Measurements from ENCODE around the gene PRB4. TPM values are rescaled to one million over a fixed set of nuclear protein-coding genes. Genes with fewer than 3 reads are reported as not detected.

Gene PRB4
- total RNA-seq, 1 experiment from 2014 or later: not detected

DNA sequence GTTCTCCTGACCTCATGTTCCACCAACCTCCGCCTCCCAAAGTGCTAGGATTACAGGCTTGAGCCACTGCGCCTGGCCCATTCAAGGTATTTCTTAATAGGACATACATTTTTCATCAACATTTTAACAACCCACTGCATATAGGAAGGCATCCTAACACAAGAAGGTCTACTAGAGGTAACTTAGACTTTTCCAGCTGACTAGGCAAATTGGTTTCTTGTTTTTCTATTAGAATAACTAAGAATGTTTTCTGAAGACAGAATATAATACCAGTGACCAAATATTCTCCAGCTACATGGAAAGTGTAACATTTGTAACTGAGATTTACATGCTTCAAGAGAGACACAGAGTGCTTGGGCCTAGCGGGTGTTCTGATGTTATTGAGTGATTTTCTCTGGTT is 14.2 kb upstream of the PRB4 start:
- Mint-ChIP-seq H3K4me3 (no peak overlapping the region), H3K27me3 (ENCODE audit: low read depth) (no peaks in the 10 kb centered on the region; the same call in 1 of the 2 replicates), H3K27ac (no peak overlapping the region), H3K9me3 (no peaks in the 10 kb centered on the region), H3K36me3 (ENCODE audit: insufficient read depth in 1 of 3, low read depth in 3 of 3) (no peaks in the 10 kb centered on the region), H3K4me1 (no peaks in the 10 kb centered on the region)
- Histone ChIP-seq H4K5ac (ENCODE audit: insufficient read length, low read depth, low read length) (no peak overlapping the region), H2BK12ac (ENCODE audit: insufficient read length, low read depth, low read length) (no peak overlapping the region), H3K18ac (ENCODE audit: insufficient read length, low read depth, low read length) (no peak overlapping the region), H4K91ac (ENCODE audit: insufficient read length, low read depth, low read length) (no peak overlapping the region), H3K14ac (ENCODE audit: insufficient read depth, low read length) (no peak overlapping the region), H2BK20ac (ENCODE audit: low read depth, low read length, poor library complexity, severe bottlenecking) (no peak overlapping the region), H3K4ac (ENCODE audit: low read depth, low read length) (no peak overlapping the region), H3T11ph (ENCODE audit: low read length) (no peak overlapping the region), H4K8ac (replicated peaks; ENCODE audit: insufficient read length, low read depth, low read length) (no peak overlapping the region), H3K9me3 (ENCODE audit: control insufficient read depth, low read depth, low read length) (no peaks in the 10 kb centered on the region), H3K9ac (ENCODE audit: extremely low read depth, insufficient read length, low read length) (no peak overlapping the region), H3K4me1 (ENCODE audit: insufficient read depth, low read length) (no peaks in the 10 kb centered on the region), H2BK5ac (ENCODE audit: insufficient read length, low read length) (no peak overlapping the region), H3K79me2 (ENCODE audit: insufficient read depth, low read length) (no peaks in the 10 kb centered on the region), H2AK5ac (ENCODE audit: insufficient read length, low read length) (no peak overlapping the region), H3K23me2 (ENCODE audit: insufficient read length, low read depth, low read length, poor library complexity, severe bottlenecking) (no peaks in the 10 kb centered on the region), H3K4me2 (ENCODE audit: insufficient read depth, insufficient read length, low read length) (no peak overlapping the region), H2AFZ (ENCODE audit: low read length) (no peak overlapping the region), H3K27me3 (ENCODE audit: insufficient read depth, low read length) (no peaks in the 10 kb centered on the region), H3K23ac (ENCODE audit: insufficient read length, low read depth, low read length) (no peak overlapping the region), H3K79me1 (ENCODE audit: insufficient read depth, low read depth, low read length, poor library complexity, severe bottlenecking) (no peaks in the 10 kb centered on the region), H2BK120ac (ENCODE audit: low read depth, low read length, poor library complexity, severe bottlenecking) (no peak overlapping the region), H2BK15ac (ENCODE audit: low read depth, low read length) (no peak overlapping the region), H3K27ac (ENCODE audit: insufficient read length, low read depth, low read length) (no peak overlapping the region), H4K20me1 (ENCODE audit: control insufficient read depth, insufficient read depth, insufficient read length) (no peaks in the 10 kb centered on the region), H3K56ac (ENCODE audit: insufficient read length, low read depth, low read length) (no peak overlapping the region)
- DNase-seq: no peak
- WGBS (ENCODE audit: extremely low coverage, insufficient read length, low lambda C conversion rate): no CpG with 5 or more reads among the region's 3 CpGs
- TF ChIP-seq, protein P1, sequence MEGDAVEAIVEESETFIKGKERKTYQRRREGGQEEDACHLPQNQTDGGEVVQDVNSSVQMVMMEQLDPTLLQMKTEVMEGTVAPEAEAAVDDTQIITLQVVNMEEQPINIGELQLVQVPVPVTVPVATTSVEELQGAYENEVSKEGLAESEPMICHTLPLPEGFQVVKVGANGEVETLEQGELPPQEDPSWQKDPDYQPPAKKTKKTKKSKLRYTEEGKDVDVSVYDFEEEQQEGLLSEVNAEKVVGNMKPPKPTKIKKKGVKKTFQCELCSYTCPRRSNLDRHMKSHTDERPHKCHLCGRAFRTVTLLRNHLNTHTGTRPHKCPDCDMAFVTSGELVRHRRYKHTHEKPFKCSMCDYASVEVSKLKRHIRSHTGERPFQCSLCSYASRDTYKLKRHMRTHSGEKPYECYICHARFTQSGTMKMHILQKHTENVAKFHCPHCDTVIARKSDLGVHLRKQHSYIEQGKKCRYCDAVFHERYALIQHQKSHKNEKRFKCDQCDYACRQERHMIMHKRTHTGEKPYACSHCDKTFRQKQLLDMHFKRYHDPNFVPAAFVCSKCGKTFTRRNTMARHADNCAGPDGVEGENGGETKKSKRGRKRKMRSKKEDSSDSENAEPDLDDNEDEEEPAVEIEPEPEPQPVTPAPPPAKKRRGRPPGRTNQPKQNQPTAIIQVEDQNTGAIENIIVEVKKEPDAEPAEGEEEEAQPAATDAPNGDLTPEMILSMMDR (conservative IDR thresholded peaks at IDR 0.05): no peak
